ENCODE results near the gene IL22RA1.

IL22RA1 gene

DNA sequence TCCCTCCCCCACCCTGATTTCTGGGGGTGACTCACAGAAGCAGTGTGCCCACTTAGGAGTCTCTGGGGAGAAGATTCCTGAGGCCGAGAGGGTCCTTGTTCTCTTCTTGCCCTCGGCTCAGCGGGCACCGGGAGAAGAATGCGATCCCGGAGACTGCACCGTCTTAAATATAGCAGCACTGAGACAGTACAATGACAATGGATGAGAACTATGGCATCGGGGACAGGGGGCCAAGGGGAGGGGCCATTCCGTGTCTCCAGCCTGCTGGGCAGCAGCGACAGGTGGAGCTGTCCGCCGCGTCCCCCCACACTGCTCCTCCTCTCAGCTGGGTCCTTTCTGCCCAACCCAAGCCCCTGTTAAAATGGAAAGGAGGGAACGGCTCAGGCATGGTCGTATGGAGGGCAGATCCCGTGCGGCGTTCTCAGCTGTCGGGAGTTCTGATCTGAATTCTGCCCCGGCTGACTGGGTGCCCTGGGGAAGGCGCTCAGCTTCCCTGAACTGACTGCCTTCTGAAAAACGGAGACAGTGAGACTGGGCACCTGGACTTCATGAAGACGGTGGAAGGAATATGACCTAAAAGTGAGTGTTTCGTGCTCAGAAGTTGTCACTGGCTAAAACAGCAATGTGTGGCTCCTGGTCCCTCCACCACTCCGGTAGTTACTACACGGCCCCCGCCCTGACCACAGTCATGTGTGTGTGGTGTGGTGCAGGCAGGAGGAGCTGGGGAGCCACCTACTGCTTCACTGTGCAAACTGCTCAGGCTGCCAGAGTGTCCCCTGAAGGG lies 30.8 kb downstream of the IL22RA1 start, which contains the start of gene MYOM3:
Gene MYOM3 (minus strand): TSS at position 140 of the 784 bp plus-strand sequence. CDS start 3,499 bp downstream, outside the sequence.
- peak; percentile 16 for DNase-seq

DNA sequence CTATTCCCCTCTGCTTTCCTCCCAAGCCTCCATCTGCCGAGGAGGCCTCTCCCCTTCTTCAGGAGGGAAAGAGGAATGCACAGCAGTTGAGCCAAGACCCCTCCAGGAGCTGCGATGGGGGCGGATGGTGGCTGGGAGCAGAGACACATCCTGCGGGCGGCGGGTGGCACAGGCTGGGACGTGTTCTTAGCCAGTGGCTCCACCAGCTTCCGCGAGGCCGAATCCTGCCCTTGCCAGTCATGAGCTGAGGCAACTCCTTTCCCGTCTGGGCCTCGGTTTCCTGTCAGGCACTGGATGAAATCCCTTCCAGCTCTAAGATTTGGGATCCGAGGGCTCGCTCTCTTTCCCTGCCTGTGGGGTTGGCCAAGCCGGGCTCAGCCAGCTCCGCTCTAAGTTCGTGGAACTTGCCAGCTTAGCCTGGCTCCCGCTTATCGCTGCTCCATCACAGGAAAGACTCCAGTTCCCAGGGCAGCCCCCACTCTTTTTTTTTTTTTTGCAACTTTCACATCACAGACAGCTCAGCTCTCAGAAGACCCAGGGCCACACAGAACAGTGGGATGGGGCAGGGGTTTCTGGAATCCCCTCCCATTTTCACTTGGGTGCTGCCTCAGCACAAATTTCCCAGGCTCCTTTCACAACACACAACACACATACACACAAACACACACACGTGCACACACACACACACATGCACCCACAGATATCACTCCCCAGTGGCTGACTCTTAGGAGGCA lies 31.5 kb downstream of the IL22RA1 start:
- no peak for DNase-seq

DNA sequence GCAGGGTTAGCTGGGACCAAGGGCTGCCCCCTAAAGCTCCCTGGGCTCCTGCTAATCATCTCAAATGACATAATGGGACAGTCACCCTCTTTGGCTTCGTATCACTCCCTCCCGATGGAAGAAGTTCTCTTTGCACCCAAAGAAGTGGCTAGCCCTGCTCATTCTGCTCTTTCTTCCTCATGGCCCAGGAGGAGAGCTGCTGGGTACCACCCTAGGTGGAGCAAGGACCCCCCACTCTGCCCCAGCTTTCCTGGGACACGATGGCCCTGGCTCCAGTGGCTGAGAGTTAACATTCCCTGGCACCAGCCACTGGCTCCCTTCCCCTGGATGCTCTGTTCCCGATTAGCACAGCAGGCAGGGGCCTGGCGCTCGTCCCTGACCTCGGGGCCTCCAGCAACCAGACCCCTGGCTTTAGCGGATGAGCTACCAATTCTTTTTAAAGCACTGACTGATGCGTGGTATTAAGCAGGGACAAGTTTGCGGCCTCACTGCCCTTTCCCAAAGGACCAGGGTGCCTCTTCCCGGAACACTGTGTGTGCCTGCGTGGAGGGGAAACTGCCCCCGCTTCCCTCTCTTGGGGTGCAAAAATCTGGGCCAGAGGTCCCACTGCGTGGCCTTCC lies 32.2 kb downstream of the IL22RA1 start:
- no peak for DNase-seq

DNA sequence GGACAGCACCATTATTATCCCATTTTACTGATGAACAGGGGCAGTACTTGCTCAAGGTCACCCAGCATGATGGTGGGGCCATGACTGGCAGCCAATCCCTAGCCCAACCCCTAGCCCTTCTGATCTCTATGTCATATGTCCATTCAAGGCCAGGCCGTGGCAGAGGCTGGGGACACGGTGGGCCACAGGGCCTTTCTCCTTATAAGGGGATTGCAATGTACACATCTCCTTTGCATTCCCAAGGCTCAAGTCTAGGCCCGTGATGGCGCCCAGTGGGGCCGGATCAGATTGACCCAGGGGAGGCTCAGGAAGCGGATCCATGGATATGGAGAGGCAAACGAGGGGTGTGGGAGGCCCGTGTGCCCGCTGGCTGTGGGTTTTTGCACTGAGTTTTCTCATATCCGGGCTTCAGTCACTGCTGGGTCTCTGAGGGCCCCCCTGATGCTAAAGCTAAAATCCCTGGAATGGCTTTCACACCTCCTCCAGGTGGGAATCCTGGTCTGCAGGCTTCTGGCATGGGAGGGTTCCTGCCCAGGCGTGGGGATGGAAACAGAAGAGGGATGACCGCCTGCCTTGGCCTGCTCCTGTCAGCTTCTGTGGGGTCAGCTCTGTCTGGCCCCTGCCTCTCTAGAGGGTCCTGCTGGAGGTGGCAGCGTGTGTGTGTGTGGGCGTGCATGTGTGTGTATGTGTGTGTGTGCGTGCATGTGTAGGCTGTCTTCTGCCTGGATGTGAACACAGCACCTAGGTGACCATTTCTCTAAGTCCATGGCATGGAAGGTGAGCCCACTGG lies 33.1 kb downstream of the IL22RA1 start:
- DNase-seq = no peak

DNA sequence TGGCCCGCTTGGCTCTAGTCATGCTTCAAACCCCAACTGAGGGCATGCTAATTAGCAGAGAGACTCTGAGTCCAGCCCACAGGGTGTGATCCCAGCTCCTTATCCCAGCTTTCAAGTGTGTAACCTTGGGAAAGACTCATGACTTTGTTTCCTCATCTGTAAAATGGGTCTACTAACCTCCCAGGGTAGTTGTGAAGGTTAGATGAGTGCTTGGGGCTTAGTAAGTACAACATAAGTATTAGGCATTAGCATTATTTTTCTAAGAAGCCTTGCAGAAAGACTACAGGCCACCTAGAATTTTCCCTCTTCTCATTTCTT lies 33.8 kb downstream of the IL22RA1 start:
- no peak for DNase-seq

DNA sequence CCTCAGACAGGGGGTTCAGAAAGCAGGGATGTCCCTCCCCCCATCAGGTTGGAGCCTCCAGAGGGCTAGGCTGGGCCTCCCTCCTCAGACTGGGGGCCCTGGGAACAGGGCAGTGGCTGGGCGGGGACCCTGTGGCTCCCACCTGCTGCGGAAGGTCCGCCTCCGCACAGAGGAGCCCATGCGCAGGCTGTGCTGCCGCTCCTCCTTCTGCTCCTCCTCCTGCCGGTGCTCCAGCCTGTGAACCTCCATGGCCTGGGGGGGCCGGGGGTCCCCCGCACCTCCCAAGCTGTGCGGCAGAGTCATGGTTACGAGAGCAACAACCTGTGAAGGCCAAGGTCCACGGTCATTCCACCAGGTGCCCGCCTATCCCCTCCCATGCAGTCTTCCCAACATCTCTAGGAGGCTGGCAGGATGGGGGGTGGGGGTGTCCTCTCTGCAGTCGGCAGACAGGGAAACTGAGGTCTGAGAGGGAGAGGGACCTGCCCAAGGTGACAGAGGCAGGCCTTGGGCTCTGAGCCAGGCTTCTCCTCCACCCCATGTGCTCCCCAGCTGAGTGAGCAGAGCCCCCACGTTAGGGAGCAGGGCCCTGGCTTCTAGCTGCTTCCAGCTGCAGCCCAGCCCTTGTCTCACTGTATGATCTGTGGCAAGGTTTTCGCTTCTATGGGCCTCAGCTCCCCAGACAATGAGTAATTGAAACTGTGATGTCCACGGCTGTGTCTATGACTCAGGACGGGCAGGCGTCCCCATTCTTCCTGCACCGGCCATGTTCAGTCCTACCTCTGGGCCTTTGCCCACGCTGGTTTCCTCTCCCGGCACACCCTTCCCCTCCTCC lies 34.4 kb downstream of the IL22RA1 start:
- no peak for DNase-seq

DNA sequence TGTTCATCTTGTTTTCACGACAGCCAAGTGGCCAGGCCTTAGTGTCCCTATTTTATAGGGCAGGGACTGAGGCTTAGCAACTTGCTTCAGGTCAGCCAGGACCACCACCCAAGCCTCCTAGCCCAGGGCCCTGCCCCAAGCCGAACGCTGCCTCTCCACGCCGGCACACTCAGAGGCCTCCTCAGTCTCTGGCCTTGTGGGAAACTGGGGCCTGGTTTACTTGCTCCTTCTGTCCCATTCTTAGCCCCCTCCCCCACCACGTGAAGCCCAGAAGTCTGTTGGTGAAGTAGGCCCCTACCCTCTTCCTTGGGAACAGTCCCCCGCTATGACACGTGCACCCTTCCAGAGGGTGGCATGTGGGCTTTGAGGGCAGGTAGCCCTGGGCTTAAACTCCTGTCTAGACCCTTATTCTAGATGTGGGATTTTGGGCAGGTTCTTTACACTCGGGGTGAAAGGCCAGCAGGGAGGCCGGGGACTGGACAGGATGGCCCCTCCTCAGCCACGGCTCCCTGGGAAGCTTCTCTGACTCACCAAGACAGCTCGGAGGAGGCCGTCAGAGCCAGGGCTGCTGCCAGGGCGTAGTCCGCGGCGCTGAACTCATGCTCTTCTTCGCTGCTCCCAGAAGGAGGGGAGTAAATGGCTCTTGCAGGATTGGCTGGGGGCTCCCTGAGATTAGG lies 35.3 kb downstream of the IL22RA1 start:
- no peak for DNase-seq

DNA sequence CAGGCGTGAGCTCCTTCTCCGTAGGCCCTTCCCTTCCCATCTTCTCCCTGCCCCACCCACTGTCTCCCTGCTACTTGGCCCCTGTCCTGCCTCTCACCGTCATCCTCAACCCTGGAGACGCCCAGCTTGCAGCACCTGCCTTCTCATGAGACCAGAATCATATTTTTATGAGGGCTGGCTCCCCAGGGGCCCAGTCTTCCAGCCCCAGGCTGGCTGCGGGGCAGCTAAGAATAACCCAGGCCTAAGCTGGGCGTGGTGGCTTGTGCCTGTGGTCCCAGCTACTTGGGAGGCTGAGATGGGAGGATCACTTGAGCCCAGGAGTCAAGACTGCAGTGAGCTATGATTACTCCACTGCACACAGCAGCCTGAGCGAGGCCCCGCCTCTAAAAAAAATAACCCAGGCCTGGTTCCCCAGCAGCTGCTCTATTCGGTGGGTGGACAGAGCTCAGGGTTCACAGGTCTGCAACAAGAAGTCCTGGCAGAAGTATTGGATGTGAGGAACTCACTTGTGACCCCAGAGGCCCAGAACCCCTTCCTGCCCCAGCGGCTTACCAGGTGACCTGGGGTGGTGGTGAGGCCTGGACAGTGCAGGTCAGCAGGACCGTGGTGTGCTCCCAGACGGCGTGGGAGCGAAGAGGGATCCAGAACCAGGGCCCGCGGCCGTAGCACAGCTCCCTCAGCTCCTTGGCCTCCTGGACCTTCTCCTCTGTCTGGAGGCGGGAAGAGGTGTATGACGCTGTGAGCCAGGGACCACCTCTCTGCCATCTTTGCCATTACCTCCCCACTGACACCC lies 37.4 kb downstream of the IL22RA1 start:
- no peak for DNase-seq

DNA sequence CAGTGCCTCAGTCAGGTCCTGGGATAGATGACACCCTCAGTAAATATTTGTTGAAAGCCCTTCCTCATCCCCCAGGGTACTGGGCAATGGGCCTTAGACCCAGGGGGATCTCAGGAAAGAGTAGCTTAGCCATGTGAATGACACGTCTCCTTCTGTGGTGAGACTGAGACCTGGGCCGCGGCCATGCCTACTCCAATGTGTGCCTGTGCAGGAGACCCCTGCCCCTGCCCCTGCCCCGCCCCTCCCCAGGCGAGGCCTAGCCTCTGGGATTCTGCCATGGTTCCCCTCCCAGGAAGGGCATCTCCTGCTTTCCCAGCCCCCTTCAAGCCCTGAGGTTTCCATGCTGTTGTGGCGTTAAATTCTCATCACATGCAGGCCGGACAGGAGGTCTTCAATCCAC lies 38.1 kb downstream of the IL22RA1 start:
- DNase-seq = no peak

DNA sequence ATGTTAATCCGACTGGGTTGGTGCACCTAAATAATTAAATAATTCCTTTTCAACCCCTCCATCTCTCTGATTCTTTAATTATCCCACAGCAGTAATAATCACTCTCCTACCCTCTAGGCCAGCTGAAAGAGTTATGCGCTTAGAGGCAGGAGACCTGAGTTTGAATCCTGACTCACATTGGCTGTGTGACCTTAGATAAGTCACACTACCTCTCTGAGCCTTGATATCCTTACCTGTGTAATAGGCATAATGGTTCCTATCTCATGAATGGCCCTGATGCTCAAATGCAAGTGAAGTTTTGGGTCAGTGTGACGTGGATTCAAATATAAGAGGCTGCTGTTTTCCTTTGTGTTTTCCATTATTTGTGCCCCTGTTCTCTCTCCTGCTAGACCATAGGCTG lies 39.1 kb downstream of the IL22RA1 start:
- DNase-seq = no peak

DNA sequence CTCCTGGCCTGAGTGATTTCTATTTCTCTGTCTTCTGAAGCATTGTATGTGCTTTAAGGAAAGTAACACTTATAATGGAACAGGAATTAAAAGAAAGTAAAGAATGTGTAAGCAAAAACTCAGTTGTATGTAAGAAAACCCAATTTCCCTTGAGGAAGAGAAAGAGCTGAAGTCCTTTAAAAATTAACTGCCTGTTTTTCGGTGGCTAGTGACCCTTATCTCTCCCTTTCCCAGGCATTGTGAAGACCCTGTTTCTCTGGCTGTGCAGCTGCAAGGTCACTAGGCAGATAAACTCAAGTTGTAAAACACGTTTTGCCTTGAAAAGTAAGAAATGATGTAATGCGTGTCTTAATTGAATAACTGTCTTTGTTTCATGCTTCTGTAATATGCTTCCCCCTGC lies 39.5 kb downstream of the IL22RA1 start:
- DNase-seq = no peak

DNA sequence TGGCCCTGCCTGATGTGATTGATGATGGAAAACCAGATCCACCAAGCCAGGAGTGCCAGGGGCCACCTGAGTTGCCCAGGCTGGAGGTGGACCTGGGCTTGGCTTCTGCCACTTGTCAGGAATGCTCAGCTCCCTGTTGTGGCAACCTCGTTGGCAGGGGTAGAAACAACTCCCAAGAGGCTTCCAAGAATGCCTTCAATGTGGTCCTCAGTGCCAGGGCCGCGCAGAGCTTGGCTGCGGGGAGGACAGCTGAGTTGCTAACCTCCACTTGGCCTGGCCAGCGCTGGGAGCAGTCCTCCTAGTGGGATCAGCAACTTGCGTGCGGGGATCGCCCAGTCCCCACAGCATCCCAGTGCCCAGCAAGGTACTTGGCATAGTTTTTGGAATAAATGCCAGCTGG lies 40.0 kb downstream of the IL22RA1 start:
- DNase-seq = no peak

DNA sequence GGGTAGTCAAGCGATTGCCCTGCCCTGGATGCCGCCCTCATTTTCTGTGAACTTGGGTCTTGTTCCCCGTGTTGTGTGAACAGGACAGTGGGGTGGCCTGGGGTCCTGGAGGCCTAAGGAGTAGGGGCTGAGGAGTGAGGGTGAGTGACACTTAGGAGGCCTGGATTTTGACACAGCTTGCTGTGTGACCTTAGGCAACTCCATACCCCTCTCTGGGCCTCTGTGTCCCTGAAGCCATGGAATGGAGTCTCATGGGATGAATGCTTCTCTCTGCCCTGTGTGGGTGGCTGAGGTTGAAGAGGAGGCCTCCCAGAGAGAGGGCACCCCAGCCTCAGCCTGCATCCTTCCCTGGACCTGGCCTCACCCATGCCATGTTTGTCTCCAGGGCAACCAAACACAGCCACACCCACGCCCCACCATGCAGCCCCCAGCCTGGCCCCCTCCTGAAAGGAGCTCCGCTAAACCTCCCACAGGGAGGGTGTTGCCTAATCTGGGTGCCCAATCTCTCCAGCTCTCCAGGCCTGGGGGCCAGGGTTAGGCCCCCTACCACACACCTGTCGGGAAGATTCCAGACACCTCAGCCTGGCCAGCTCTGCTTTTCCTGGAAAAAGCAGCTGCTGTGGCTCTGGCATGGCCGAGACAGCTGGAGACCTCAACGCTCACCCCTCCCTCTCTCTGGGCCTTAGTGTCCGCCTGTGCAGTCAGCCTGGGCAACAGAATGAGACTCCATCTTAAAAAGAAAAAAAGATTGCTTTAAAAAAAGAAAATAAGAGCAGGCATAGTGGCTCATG lies 40.9 kb downstream of the IL22RA1 start:
- no peak for DNase-seq

DNA sequence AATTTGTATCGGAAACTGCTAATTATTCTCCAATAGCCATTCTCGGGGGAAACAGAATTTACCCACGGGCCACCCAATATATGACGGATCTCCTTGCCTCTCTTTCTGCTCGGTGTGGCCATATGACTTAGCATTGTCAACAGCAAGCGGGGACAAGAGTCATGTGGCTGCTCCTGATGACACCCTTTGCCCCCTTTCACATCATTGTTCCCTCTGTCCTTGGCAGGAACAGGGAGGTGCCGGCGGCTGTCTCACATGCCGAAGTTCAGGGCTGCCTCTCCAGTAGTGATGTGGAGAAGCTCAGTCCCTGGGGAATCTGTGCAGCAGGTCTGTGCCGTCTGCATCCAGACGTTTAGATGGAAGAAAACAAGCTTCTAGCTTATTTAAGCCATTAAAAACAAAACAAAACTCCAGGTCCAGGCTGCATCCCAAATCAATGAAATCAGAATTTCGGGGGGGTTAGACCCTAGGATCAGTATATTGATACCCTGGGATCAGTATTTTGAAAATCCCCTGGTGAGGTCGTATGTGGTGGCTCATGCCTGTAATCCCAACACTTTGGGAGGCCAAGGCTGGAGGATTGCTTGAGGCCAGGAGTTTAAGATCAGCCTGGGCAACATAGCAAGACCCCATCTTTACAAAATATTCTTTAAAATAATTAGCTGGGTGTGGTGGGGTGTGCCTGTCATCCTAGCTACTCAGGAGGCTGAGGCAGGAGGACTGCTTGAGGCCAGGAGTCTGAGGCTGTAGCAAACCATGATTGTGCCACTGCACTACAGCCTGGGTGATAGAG lies 41.8 kb downstream of the IL22RA1 start:
- no peak for DNase-seq

DNA sequence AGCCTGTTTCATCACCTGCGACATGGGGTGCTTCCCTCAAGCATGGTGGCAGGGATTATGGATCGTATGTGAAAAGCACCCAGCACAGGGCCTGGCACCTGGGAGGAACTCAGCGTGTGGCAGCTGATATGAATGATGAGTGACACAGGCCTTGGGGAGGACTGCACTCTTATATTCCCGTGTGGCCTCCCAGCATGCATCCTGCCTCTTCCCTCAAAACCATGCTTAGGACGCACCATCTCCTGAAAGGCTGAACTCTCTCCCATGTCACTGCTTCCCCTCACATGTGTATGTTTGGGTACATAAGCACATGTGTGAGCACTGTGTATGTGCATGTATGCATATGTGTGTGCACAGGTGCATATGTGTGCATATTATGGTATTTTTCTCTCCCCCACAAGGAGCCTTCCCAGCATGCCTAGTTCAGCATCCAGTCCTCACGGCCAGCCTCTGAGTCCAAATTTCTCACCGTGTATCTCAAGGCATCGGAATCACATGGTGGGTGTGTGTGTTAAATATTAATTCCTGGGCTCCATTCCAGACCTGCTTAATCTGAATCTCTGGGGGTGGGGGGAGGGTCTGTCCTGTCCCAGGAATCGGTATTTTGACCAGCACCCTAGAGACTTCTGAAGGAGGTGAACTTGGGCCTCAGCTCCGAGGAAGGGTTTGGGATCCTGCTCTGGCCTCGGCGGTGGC lies 43.8 kb downstream of the IL22RA1 start:
- no peak for DNase-seq

DNA sequence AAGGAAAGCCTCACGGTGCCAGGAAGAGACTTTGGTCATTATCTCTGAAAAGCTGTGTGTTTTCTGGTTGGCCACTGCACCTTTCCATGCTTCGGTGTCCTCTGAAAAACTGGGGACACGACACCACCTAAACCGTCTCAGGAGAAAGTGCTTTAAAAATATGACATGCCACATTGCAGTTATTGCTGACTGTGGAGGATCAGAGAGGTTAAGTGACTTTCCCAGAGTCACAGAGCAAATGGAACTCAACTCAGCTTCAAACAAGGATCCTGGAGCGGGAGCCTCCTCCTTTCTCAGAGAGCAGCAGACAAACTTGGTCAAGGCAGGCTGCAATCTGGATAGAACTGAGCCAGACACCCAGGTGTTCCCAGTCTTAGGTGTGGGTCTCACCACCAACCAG lies 44.8 kb downstream of the IL22RA1 start:
- no peak for DNase-seq

DNA sequence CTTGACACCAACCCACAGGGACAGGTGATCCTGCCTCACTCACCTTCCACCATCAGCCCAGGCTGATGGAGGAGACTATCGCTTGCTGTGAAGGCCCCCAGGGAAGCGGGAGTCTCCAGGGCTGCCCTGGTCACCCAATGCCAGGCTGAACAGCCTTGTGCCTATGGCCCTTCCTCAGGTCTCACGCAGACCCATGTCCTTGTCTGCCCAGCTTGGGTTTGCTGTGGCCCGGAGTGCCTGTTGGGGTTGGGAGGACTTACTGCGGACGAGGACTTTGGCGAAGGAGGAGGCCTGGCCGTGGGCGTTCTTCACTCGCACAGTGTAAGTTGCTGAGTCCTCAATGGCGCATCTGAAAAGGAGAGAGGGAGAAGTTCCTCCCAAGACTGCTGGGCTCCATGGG lies 45.3 kb downstream of the IL22RA1 start:
- DNase-seq = no peak

DNA sequence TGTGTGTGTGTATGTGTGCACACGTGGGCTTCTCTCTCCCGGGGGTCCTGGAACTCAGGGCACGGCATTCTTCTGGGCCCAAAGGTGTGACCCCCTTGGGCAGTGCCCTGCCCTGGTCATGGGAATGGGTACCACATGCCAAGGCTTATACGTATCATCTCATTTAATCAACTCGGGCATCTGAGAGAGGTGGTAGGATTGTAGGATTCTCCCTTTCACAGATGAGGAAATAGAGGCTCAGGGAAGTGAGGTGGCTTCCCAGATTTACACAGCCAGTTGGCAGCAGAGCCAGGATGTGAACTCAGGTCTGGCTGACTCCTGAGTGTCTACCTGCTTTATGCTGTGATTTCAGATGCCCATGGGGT lies 46.2 kb downstream of the IL22RA1 start:
- DNase-seq = no peak
